MV-4-11 (cell line): ENCODE results near the gene MRPL51.
A peak's percentile ranks its signal among the peaks of the same experiment; 100 is the strongest.

Experiments
- DNase-seq: peaks from one replicate; lab custom pipeline; 2025; lab: John Stamatoyannopoulos, UW

The MRPL51 gene

GRCh38 chr12:6461401-6462233 is 31.4 kb downstream of the MRPL51 start:
- DNase-seq, result peak; percentile 99

- peak; percentile 16 for DNase-seq
Observed at GRCh38 chr12:6460751-6461371, 32.2 kb downstream of the MRPL51 start.

- no peak for DNase-seq
Observed at GRCh38 chr12:6459004-6459337, 34.1 kb downstream of the MRPL51 start.

GRCh38 chr12:6458281-6459003 is 34.6 kb downstream of the MRPL51 start:
- DNase-seq, result no peak

GRCh38 chr12:6457220-6457945 is 35.7 kb downstream of the MRPL51 start:
- DNase-seq, result no peak

GRCh38 chr12:6452944-6453630 is 40.0 kb downstream of the MRPL51 start:
- no peak for DNase-seq

GRCh38 chr12:6452245-6452943 is 40.7 kb downstream of the MRPL51 start:
- no peak for DNase-seq

- peak; percentile 67 for DNase-seq
Observed at GRCh38 chr12:6451348-6452244, 41.5 kb downstream of the MRPL51 start, which contains the start of gene TAPBPL. TAPBPL (plus strand) TSS chr12:6452042; CDS start chr12:6452249, 207 bp downstream.

- no peak for DNase-seq
Observed at GRCh38 chr12:6450869-6451347, 42.2 kb downstream of the MRPL51 start.

- no peak for DNase-seq
Observed at GRCh38 chr12:6450091-6450868, 42.8 kb downstream of the MRPL51 start.

GRCh38 chr12:6444704-6445688 is 48.1 kb downstream of the MRPL51 start, which contains the start of gene CD27:
CD27 (plus strand) TSS chr12:6444955; CDS start chr12:6445096, 141 bp downstream.
- no peak for DNase-seq

GRCh38 chr12:6444031-6444430 is 49.0 kb downstream of the MRPL51 start:
- DNase-seq, result no peak

- no peak for DNase-seq
Observed at GRCh38 chr12:6443361-6443983, 49.6 kb downstream of the MRPL51 start.

- no peak for DNase-seq
Observed at GRCh38 chr12:6442836-6443235, 50.2 kb downstream of the MRPL51 start.
